Kidney (tissue), 14 donors: ENCODE measurements around the gene SLC43A3. TPM values are rescaled to one million over a fixed set of nuclear protein-coding genes. Genes with fewer than 3 reads are reported as not detected.

ENCODE experiments used
- DNase-seq, 5 donors: peaks; one replicate each; pipeline ENCODE4 v3.0.0-alpha.2; 2013 to 2020
- FAIRE-seq: peaks from 2 replicates; lab custom pipeline; 2012; peaks lifted over from hg19 to GRCh38; lab: Jason Lieb, UNC
- H3K27ac ChIP-seq, 2 donors: one replicate each; pipeline ENCODE4 v1.7.0; 2013; ENCODE audit warnings: low read depth in 2 of 2, low read length in 2 of 2, inconsistent platforms in 1 of 2
- H3K27me3 ChIP-seq: one replicate; pipeline ENCODE4 v1.7.1; 2013; ENCODE audit warnings: low read length, inconsistent platforms; ENCODE audit not compliant: control insufficient read depth, insufficient read depth
- H3K36me3 ChIP-seq, 3 donors: one replicate each; pipeline versions ENCODE4 v1.7.0 to v1.7.1; 2013; ENCODE audit warnings: low read length in 3 of 3, control low read depth in 1 of 3, inconsistent platforms in 1 of 3; ENCODE audit not compliant: insufficient read depth in 3 of 3, control insufficient read depth in 2 of 3
- H3K4me1 ChIP-seq, 3 donors: one replicate each; pipeline versions ENCODE4 v1.7.0 to v1.7.1; 2013; ENCODE audit warnings: low read length in 3 of 3, inconsistent platforms in 1 of 3, low read depth in 1 of 3; ENCODE audit not compliant: control insufficient read depth in 2 of 3, insufficient read depth in 2 of 3
- H3K4me3 ChIP-seq, 3 donors: one replicate each; pipeline versions ENCODE4 v1.7.0 to v1.8.1; 2013; ENCODE audit warnings: low read length in 3 of 3, control low read depth in 1 of 3, inconsistent platforms in 1 of 3
- H3K9ac ChIP-seq, 3 donors: one replicate each; pipeline versions ENCODE4 v1.7.0 to v1.7.1; 2013; ENCODE audit warnings: low read length in 3 of 3, control low read depth in 1 of 3, inconsistent platforms in 1 of 3
- H3K9me3 ChIP-seq, 3 donors: one replicate each; pipeline versions ENCODE4 v1.7.0 to v1.7.1; 2013; ENCODE audit warnings: low read length in 3 of 3, control low read depth in 1 of 3, inconsistent platforms in 1 of 3; ENCODE audit not compliant: control insufficient read depth in 2 of 3, insufficient read depth in 1 of 3
- CTCF ChIP-seq: IDR thresholded peaks from 3 replicates; pipeline ENCODE4 v1.5.1; 2012; ENCODE audit warnings: mild to moderate bottlenecking, moderate library complexity, borderline replicate concordance; ENCODE audit not compliant: insufficient read depth; ENCODE audit errors: extremely low read depth
- intact Hi-C: fragments of 100-400 bp; cut with DNase I; formaldehyde crosslinking; loops from one replicate; pipeline ENCODE4 v1.11.1; 2022
- polyA plus RNA-seq: library from polyadenylated mRNA; stranded (reverse); fragments of 350-450 nt; fragmentation: Illumina TruSeq; extraction: RNeasy Lipid Tissue Mini Kit (QIAGEN cat#74804); gene quantifications from one replicate; pipeline ENCODE4 v1.2.3, GENCODE V29; 2014; ENCODE audit warnings: low read depth, low replicate concordance; ENCODE audit not compliant: insufficient read depth
- total RNA-seq: library from RNA; stranded (reverse); fragmentation: NEBNext Ultra II Directional; extraction: Animal tissue kit (Norgen Biotek cat#: 25700); gene quantifications from one replicate; pipeline ENCODE4 v1.2.1, GENCODE V29; 2021
- donor health status: control.
- donor health status: control.
- donor health status: control.
- donor health status: control.
- donor health status: control.
- donor health status: DM: yes; HTN: yes; CAD: no.
- donor health status: Normal renal cell carcinoma (clear cell type).

SLC43A3 gene
- total and polyA plus RNA-seq, 2 donors from 2014 or later, result 6.0 to 39.8 TPM

- no peaks in the 10 kb centered on the region for H3K4me1 ChIP-seq
- DNase-seq, result no peak
- H3K27me3 ChIP-seq, result no peaks in the 10 kb centered on the region
- intact Hi-C loops, result no loop called here
- no peaks in the 10 kb centered on the region for H3K9me3 ChIP-seq
- no peak for FAIRE-seq
- TF ChIP-seq CTCF, result no peak
- no peak overlapping the region for H3K27ac ChIP-seq
- H3K4me3 ChIP-seq, result no peak overlapping the region
- no peak overlapping the region for H3K9ac ChIP-seq
- no peaks in the 10 kb centered on the region for H3K36me3 ChIP-seq
Observed at GRCh38 chr11:57438345-57439285, 11.7 kb upstream of the SLC43A3 start.

GRCh38 chr11:57436031-57436430 lies 9.1 kb upstream of the SLC43A3 start:
- no peaks in the 10 kb centered on the region for H3K36me3 ChIP-seq
- H3K4me1 ChIP-seq, result no peaks in the 10 kb centered on the region
- H3K27ac ChIP-seq, result no peak overlapping the region

GRCh38 chr11:57434640-57435546 lies 8.0 kb upstream of the SLC43A3 start:
- intact Hi-C loops, result no loop called here
- Histone ChIP-seq H3K27ac (no peak overlapping the region), H3K36me3 (no peaks in the 10 kb centered on the region), H3K4me1 (no peaks in the 10 kb centered on the region), H3K9ac (no peak overlapping the region), H3K4me3 (no peak overlapping the region), H3K9me3 (no peaks in the 10 kb centered on the region), H3K27me3 (no peaks in the 10 kb centered on the region)
- DNase-seq, result no peak
- FAIRE-seq, result no peak
- no peak for TF ChIP-seq CTCF

More at GRCh38 chr11:57436031-57436430, 9.1 kb upstream of the SLC43A3 start:
- no peak overlapping the region for H3K9ac ChIP-seq
- H3K9me3 ChIP-seq, result no peaks in the 10 kb centered on the region
- FAIRE-seq (no peak), DNase-seq (no peak)
- TF ChIP-seq CTCF, result no peak
- H3K4me3 ChIP-seq, result no peak overlapping the region
- H3K27me3 ChIP-seq, result no peaks in the 10 kb centered on the region
- intact Hi-C loops, result no loop called here
